Suppressor macrophage (primary cell): ENCODE results near the gene ATP12A.

Experiments
- DNase-seq, 4 experiments: peaks; one replicate each; pipeline ENCODE4 v3.0.0-alpha.2; 2020 to 2022
- total RNA-seq, 17 experiments: gene quantifications; one replicate each; lab custom pipeline; 2026; ENCODE audit warnings: mixed read lengths in 6 of 17, inconsistent platforms in 3 of 17; lab: John Stamatoyannopoulos, UW

Gene ATP12A
- total RNA-seq, result 0 to 2.9 (median 0) reads per million in 17 experiments

DNA sequence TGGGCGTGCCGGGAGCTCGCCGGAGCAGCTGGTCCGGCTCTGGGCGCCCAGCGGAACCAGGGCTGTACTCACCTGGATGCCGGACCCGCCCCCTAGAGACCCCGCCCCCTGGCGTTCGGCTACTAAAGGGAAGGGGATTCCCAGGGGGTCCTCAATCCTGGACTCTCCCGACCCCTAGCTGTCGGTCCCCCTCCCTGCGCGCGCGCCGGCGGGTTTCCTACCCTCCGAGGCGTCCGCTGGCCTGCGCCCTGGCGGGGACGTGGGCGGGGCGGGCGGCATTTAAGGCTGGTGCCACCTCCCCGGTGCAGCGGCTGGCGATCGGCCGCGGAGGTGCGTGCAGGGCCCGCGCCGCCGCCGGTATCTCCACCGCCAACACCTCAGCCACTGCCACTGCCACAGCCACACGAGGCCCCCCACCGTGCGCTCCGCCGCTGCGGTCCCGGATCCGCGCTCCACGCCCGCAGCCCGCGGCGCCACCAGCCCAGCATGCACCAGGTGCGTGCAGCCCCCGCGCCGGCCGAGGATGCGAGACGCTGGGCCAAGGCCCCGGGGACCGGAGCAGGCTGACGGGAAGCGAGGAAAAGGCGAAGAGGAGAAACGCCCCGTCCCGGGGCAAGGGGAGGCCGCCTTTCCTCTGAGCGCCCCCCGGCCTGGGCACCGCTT is at the start of gene ATP12A:
TSS of gene ATP12A (plus strand) at position 151 of the 663 bp plus-strand sequence. CDS start at position 487, 336 bp downstream.
- peak in 1 of 4 experiments; percentile 43 for DNase-seq

DNA sequence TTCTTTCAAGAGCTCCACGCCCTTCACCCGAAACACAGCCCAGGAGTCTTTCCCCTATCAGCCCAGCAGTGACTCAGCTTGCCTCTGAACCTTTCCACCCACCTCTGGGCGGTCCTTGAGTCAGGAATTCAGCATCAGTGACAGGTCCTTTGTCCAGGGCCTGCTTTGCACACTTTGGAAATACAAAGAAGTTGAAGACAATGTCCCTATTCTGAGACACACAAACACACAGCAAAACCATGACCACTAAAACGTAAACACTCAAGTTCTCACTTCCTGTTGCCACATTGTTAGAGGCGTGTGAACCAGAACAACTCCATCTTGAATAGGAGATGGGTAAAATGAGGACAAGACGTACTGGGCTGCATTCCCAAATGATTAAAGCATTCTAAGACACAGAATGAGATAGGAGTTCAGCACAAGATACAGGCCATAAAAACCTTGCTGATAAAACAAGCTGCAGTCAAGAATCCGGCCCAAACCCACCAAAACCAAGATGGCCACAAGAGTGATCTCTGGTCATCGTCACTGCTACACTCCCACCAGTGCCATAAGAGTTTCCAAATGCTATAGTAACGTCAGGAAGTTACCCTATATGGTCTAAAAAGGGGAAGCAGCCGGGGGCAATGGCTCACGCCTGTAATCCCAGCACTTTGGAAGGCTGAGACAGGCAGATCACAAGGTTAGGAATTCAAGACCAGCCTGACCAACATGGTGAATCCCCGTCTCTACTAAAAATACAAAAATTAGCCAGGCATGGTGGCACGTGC is 49.2 kb upstream of the ATP12A start:
- DNase-seq, result peak; percentile 42 to 67 (median 54)

DNA sequence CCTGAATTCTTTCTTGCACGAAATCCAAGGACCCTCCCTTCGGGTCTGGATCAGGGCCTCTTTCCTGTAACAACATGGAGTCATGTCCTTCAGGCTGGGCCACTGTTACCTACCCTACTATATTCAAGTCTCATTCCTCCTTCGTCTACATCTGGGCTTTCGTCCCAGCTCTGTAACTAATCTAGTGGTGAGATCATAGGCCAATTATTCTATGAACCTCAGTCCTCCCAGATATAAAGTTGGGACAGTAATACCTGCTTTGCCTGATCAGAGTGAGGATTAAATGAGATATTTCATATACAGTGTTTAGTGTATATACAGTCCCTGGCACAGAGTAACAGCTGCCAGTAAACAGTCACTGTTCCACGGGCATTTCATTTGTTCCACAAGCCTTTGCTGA is 48.3 kb upstream of the ATP12A start:
- DNase-seq, result no peak

DNA sequence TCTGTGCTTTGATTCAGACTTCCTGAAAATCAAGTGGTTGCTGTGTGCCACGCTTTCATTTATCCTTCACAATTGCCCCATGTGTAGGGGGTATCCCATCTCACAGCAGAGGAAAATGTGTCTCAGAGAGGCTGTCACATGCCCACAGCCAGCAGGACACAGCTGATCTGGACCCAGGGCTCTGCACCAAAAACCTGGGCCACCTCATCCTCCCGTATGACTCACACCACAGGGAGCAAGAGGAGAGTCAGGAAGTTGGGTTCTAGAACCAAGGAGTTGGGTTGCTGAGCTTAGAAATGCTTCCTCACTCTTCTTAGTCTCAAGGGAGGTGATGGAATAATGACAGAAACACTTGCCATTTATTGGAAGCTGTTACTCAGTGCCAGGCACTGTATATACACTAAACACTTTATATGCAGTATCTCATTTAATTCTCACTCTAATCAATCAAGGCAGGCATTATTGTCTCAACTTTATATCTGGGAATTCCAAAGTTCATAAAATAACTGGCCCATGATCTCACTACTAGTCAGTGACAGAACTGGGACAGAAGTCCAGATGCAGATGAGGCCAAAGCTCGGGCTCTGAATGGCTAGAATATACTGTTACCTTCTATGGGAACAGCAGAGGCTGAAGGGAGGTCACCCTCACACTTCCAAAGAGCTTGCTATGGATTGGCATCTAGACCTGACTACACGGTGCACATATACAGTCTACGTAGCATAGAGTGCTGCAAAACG is 47.7 kb upstream of the ATP12A start:
- peak in 2 of 4 experiments; percentile 18 to 41 for DNase-seq

DNA sequence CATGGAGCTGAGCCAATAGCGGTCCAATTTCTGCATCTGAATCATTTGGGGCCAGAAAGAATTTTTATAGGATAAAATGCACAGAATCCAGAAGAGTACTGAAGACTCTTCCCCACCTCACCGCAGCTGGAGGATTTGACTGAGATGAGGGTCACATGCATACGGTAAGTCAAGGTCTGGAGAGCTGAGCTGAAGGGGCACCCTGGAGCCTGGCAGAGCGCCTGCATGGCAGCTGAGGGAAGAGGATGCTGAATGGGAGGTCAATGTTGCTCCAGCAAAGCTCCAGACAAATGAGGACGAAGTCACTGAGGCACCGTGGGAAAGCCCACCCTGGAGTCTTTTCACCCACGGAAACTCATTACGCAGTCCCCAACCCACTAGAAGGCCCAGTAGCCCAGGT is 43.4 kb upstream of the ATP12A start:
- no peak for DNase-seq

DNA sequence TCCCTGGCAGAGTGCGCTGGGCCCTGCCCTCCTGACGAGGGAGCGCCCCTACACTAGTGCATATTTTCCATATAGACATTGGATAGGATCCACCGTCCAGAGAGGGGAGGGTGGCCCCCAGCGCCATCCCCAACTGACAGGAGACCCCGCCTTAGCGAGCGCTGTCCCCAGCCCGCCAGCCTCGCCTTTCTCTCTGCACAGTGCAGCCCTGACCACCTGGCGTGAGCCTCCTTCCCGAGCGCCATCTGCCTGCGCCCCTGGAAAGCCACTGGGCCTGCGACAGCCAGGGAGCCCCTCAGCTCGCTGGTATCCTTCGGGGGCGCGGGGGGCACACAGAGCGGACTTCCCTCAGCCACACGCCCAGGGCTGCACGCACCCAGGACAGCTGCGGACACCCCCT is 42.1 kb upstream of the ATP12A start:
- no peak for DNase-seq

- DNase-seq, result no peak
These were observed 39.5 kb upstream of the ATP12A start for GRCh38 chr13:24640752-24641151.

DNA sequence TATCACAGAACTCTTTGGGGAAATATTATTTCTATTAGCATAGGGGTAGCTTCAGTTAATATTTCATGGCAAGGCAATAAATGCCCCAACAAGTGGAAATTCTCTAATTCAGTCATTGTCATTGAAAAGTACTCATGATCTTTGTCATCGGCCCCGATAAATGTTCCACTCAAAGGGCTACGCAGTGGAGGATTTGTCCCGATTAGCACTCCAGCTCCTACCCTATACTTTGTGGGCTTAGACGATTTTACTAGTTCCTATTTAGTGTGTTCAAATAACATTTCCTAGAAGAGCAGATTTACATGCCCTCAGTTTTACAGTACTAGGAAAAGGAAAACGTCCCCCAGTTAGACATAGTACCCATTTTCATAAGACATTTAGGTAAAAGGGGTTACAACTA is 38.0 kb upstream of the ATP12A start:
- no peak for DNase-seq

- no peak for DNase-seq
These were observed 36.2 kb upstream of the ATP12A start for GRCh38 chr13:24644036-24644435.

DNA sequence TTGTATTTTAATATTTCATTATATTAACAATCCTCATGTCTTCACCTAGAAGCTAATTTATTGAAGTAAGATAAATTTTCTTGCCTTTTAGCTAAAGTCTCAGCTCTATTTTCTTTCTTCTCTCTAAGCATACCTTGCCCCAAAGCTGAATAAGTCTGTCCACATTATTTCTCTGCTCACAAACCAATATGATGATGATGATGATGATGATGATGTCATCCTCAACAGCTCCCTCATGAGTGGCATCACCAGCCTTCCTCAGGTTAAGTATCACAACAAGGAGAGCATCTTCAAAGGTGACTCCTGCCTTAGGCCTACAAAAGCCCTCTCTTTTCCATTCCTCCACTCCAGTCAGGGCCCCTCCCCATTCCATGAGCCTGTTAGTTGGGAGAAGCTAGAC is 31.9 kb upstream of the ATP12A start:
- DNase-seq, result no peak

GRCh38 chr13:24648983-24649687 is 31.1 kb upstream of the ATP12A start:
- DNase-seq, result peak in 2 of 4 experiments; percentile 30 to 34

- no peak for DNase-seq
These were observed 30.5 kb upstream of the ATP12A start for GRCh38 chr13:24649688-24650043.

DNA sequence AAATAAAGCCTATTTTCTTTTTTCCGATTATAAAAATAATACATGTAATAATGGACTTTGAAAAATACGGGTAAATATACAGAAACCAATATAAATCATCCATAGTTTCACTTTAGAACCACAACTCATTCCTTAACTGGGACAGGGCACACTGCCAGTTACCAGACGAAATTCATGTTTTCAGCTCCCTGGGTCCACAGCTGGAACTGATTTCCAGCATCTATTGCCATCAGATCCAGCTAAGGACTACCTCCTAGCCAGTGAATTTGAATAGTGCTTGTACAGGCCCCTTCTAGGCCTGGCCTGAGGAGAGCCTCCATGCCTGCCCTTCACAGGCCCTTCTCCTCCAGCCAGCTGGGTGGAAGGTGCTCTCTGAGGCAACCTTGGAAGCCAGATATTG is 30.0 kb upstream of the ATP12A start:
- DNase-seq, result no peak

DNA sequence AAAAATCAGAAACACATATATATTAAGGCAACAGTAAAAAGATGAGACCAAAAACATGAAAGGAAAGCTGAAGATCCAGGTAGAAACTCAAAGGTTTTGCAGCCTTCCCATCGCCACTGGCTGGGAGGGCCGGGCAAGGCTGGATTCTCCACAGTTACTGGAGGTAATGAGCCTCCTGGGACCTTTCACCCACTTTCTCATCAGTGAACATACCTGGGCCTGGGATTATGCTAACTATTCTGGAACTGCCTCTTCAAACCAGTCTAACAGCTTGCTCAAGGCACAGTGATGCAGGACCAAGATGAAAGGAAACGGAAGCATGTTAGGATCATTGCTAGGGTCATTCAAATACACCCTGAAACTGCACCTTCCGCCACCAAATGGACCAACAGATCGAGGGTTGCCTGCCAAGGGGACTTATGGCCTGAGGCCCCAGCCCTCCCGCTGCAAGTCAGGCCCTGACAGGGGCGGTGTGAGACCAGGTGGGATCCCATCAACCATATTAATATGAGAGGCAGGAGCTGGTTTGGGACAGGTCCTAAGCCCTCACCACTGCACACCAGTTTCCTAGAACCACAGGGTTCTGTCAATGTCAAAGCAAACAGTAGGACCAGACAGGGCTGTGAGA is 28.4 kb upstream of the ATP12A start:
- DNase-seq, result no peak

DNA sequence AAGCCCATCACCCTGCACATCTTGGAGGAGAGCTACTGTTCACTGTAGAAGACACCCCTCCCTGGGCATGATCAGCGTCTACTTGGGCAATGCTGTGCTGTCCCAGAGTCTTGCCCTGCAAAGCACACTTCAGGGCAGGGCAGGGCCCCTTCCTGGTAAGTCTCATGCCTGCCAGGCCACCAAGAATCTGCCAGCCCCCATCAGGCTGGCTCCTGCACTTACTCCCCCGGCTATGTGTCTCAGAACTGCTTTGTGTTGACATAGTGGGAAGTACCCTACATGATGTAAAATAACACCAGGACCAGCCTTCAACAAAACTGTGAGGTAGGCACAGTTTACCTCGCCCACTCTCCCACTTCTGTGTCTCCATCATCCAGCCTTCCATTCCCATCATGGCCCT is 27.8 kb upstream of the ATP12A start:
- peak in 2 of 4 experiments; percentile 10 to 16 for DNase-seq

GRCh38 chr13:24654741-24655140 is 25.5 kb upstream of the ATP12A start:
- no peak for DNase-seq

- DNase-seq, result peak in 1 of 4 experiments; percentile 9
These were observed 21.0 kb upstream of the ATP12A start for GRCh38 chr13:24659239-24659638.

- no peak for DNase-seq
These were observed 20.0 kb upstream of the ATP12A start for GRCh38 chr13:24660023-24660741.

GRCh38 chr13:24661713-24662112 is 18.5 kb upstream of the ATP12A start:
- DNase-seq, result no peak

DNA sequence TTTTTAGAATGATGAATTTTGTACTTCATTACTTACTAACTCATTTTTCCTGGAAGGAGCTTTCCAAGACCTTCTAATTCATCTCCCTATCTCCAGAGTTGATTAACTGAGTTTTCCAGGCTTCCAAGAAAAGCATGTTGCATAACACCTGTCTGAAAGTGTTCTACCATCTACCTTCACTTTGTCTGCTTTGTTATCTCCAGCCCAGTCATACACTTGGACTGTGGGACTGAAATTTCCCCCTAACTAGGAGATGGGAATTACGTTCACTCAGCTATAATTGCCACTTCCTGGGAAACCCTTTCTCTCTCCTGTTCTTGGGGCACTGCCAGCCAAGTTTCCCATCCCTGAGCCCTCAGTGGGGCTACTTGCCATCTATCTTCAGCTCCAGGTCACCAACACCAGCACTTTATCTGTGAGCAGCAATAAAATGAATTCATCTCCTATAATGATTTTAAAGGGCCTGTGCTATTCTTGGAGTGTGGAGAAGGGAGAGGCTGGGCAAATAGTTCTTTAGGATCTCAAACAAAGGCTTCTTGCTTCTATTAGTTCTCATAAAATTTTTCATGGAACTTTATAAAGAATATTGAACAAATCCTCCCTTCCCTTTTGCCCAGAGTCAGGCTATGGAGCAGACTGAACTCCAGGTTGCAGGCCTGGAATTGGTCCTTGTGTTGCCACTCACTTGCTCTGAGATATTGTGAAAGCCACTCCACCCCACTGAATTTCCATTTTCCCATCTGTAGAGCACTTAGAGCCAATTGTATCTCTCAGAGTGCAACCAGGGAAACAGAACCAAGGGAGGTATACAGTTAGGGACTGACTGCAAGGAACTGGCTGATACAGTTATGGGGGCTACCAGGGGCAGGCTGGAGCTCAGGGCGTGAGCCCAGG is 17.8 kb upstream of the ATP12A start:
- no peak for DNase-seq

DNA sequence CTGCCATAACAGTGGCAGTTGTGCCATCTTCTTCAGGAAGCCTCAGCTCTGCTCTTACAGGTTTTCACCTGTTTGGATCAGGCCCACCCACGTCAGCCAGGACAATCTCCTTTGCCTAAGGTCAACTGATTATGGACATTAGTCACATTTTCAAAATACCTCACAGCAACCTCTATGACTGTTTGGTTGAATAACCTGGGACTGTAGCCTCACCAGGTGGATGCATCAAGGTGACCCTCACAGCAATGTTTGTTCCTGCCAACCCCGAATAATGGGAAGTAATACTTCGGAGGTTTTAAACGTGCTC is 17.2 kb upstream of the ATP12A start:
- no peak for DNase-seq
